Brain microvascular endothelial cell (primary cell): ENCODE measurements around the gene ROR2.

Experiments used
- DNase-seq: peaks from one replicate; pipeline ENCODE4 v3.0.0-alpha.2; 2020
- H3K27ac ChIP-seq: fragments of 250-450 bp; sonication (Bioruptor Pico); 2 replicates; pipeline ENCODE4 v1.5.1; 2020; ENCODE audit warnings: mild to moderate bottlenecking, moderate library complexity
- H3K27me3 ChIP-seq: fragments of 250-450 bp; sonication (Bioruptor Pico); replicated peaks from 2 replicates; pipeline ENCODE4 v1.5.1; 2020; ENCODE audit warnings: mild to moderate bottlenecking
- H3K36me3 ChIP-seq: fragments of 250-450 bp; sonication (Bioruptor Pico); replicated peaks from 2 replicates; pipeline ENCODE4 v1.5.1; 2020; ENCODE audit warnings: mild to moderate bottlenecking
- H3K4me3 ChIP-seq: 2 replicates; pipeline ENCODE4 v1.5.1; 2011; ENCODE audit warnings: low read depth, mild to moderate bottlenecking, control low read depth, low read length, moderate library complexity
- CTCF ChIP-seq: IDR thresholded peaks from 2 replicates; pipeline ENCODE4 v1.5.1; 2011; ENCODE audit warnings: low read depth, mild to moderate bottlenecking, moderate library complexity, low read length, control low read depth, inconsistent platforms; ENCODE audit errors: missing control alignments
- in situ Hi-C: cut with HindIII; loops from 2 replicates; pipeline ENCODE4 v1.10.0; 2017; ENCODE audit warnings: low sequenced_read_pairs, low pct_ligation_motif_present

ROR2 gene

DNA sequence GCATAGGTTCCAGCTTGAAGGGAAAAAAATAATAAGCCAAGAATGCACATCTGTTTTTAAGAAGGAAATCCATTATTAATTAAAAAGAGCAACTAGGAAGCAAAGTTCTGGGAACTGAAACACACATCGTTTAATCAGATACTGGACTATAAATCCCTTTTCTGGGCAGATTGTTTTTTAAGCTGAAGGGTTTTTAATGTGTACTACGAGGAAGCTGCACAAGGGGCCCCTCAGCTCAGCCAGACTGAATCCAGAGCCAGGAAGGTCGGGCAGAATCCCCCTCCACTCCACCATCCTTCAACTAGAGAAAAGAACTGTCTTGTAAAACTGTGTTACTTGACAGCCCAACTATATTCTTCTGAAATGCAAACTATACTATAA, 49.2 kb downstream of the ROR2 start:
- Histone ChIP-seq H3K27me3 (no peaks in the 10 kb centered on the region), H3K27ac (no peak overlapping the region), H3K4me3 (no peak overlapping the region), H3K36me3 (no peaks in the 10 kb centered on the region)
- no peak for TF ChIP-seq CTCF
- in situ Hi-C loops = no loop called here
- no peak for DNase-seq

DNA sequence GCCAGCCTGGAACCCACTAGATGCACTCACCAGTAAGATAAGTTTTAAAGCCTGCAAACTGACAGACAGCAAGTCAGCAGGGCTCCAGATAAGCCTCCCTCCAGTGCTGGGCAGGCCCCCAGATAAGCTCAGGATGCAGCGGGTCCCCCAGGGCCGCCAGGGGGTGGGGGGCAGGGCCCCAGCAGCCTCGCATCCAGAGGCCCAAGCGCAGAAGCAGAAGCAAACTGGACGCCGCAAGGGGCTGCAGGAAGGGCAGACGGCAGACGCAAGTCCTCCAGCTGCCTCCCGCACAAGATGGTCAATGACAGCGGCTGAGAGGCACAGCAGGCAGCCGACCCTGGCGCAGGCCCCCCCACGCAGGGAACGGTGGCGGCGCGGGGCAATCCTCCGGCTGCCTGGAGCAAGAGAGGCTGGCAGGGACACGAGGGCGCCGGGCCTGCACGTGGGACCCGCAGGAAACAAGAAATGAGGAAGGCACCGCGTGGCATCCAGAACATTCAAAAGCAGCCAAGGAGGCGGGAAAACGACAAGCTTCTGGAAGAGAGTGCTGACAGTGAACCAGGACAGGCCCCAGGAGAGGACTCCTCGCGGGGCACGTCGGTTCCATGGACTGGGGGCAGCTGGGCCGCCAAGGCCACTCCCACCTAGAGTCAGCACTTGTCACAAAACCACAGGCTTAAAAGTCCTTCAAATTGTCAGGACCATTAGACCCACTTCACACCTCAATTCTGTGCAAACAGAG, 49.8 kb downstream of the ROR2 start:
- no peaks in the 10 kb centered on the region for H3K27me3 ChIP-seq
- no peak for DNase-seq
- no peaks in the 10 kb centered on the region for H3K36me3 ChIP-seq
- no peak for TF ChIP-seq CTCF
- no peak overlapping the region for H3K4me3 ChIP-seq
- in situ Hi-C loops = no loop called here
- H3K27ac ChIP-seq = no peak overlapping the region

DNA sequence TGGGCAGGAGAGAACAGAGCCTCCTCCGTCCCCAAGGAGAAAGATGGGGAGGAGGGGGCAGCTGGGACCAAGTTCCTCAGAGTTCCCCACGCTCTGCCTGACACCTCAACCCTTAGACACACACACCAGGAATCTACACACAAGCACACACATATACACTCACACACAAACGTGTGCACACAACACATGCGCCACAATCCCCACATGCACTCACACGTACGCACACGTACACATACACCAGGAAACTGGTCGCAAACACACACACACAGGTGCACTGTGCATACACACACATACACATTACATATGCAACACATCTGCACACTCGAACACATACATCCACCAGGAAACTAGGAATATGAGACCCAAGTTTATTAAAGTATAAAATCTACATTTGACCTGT, 50.4 kb downstream of the ROR2 start:
- Histone ChIP-seq H3K27me3 (no peaks in the 10 kb centered on the region), H3K4me3 (no peak overlapping the region), H3K27ac (no peak overlapping the region), H3K36me3 (no peaks in the 10 kb centered on the region)
- no peak for TF ChIP-seq CTCF
- DNase-seq = no peak
- in situ Hi-C loops = no loop called here

- Histone ChIP-seq H3K27ac (no peak overlapping the region), H3K4me3 (no peak overlapping the region), H3K27me3 (no peaks in the 10 kb centered on the region), H3K36me3 (no peaks in the 10 kb centered on the region)
- in situ Hi-C loops = no loop called here
- no peak for DNase-seq
- no peak for TF ChIP-seq CTCF
Observed at GRCh38 chr9:91899219-91899563, 50.8 kb downstream of the ROR2 start.

- in situ Hi-C loops = no loop called here
- H3K27me3 ChIP-seq = no peaks in the 10 kb centered on the region
- TF ChIP-seq CTCF = peak; percentile 2
- no peak overlapping the region for H3K4me3 ChIP-seq
- DNase-seq = peak; percentile 18
- no peaks in the 10 kb centered on the region for H3K36me3 ChIP-seq
- no peak overlapping the region for H3K27ac ChIP-seq
Observed at GRCh38 chr9:91898451-91899218, 51.4 kb downstream of the ROR2 start.
